Karpas-422 (cell line): Measurements from ENCODE around the gene DACH1. TPM values are rescaled to one million over a fixed set of nuclear protein-coding genes. Genes with fewer than 3 reads are reported as not detected.
"Not testable (repeated sequence)": the region's sequence is repeated elsewhere in the genome, so short reads cannot be mapped to it uniquely, and the experiment has no call there.

Source experiments
- DNase-seq: peaks from one replicate; pipeline ENCODE4 v3.0.0-alpha.2; 2015
- H2AFZ ChIP-seq: fragments of 200-600 bp; sonication (generic); 2 replicates; pipeline ENCODE4 v1.6.1; 2014; ENCODE audit warnings: antibody characterized with exemption, low read length, mixed read lengths
- H3K27ac ChIP-seq: fragments of 200-600 bp; sonication (generic); 2 replicates; pipeline ENCODE4 v1.5.1; 2014; ENCODE audit warnings: mild to moderate bottlenecking, low read length, moderate library complexity
- H3K27me3 ChIP-seq: fragments of 200-600 bp; sonication (generic); 2 replicates; pipeline ENCODE4 v1.6.1; 2014; ENCODE audit warnings: low read length, mixed read lengths
- H3K36me3 ChIP-seq: fragments of 200-600 bp; sonication (generic); 2 replicates; pipeline ENCODE4 v1.6.1; 2014; ENCODE audit warnings: low read length, mixed read lengths; ENCODE audit not compliant: insufficient read depth
- H3K4me1 ChIP-seq: fragments of 200-600 bp; sonication (generic); 2 replicates; pipeline ENCODE4 v1.6.1; 2014; ENCODE audit warnings: mild to moderate bottlenecking, low read length, mixed read lengths
- H3K4me2 ChIP-seq: fragments of 200-600 bp; sonication (generic); 2 replicates; pipeline ENCODE4 v1.6.1; 2014; ENCODE audit warnings: low read length, low read depth, mild to moderate bottlenecking; ENCODE audit not compliant: poor library complexity, severe bottlenecking
- H3K4me3 ChIP-seq: fragments of 200-600 bp; sonication (generic); 2 replicates; pipeline ENCODE4 v1.5.1; 2014; ENCODE audit warnings: mild to moderate bottlenecking, antibody characterized with exemption, low read length, mixed read lengths
- H3K79me2 ChIP-seq: fragments of 200-600 bp; sonication (generic); 2 replicates; pipeline ENCODE4 v1.6.1; 2014; ENCODE audit warnings: mild to moderate bottlenecking, low read length, mixed read lengths
- H3K9ac ChIP-seq: fragments of 200-600 bp; sonication (generic); 2 replicates; pipeline ENCODE4 v1.6.0; 2014; ENCODE audit warnings: low read length
- H3K9me2 ChIP-seq: fragments of 200-600 bp; sonication (generic), shearing (Covaris generic); replicated peaks from 2 replicates; pipeline ENCODE4 v1.6.0; 2014; ENCODE audit warnings: mild to moderate bottlenecking, low read length, moderate library complexity; ENCODE audit not compliant: insufficient read depth
- H3K9me3 ChIP-seq: fragments of 300-700, 200-600 bp; sonication (generic); 2 replicates; pipeline ENCODE4 v1.6.1; 2014; ENCODE audit warnings: low read length, mixed read lengths
- H4K20me1 ChIP-seq: fragments of 200-600 bp; sonication (generic); 2 replicates; pipeline ENCODE4 v1.6.1; 2014; ENCODE audit warnings: mild to moderate bottlenecking, antibody characterized with exemption, low read length, low read depth; ENCODE audit not compliant: insufficient read depth
- total RNA-seq: library from RNA; depleted of rRNA; stranded (reverse); fragments of >200 nt; shearing (Covaris generic); gene quantifications from 2 replicates; pipeline ENCODE4 v1.2.3, GENCODE V29; 2014; ENCODE audit warnings: low replicate concordance; rRNA removed

Gene DACH1
- total RNA-seq = not detected in 2 replicates

- H3K79me2 ChIP-seq = no peaks in the 10 kb centered on the region
- no peaks in the 10 kb centered on the region for H3K4me1 ChIP-seq
- no peak within 1 kb of the TSS for H3K4me3 ChIP-seq
- no peak within 1 kb of the TSS for H3K4me2 ChIP-seq
- no peaks in the 10 kb centered on the region for H4K20me1 ChIP-seq
- DNase-seq = no peak
- no peaks in the 10 kb centered on the region for H3K27me3 ChIP-seq
- H3K9me2 ChIP-seq = no peaks in the 10 kb centered on the region
- no peaks in the 10 kb centered on the region; the same call in 1 of the 2 replicates for H3K9me3 ChIP-seq
- no peak within 1 kb of the TSS for H2AFZ ChIP-seq
- H3K27ac ChIP-seq = no peak within 1 kb of the TSS
- H3K9ac ChIP-seq = no peak within 1 kb of the TSS
- no peaks in the 10 kb centered on the region for H3K36me3 ChIP-seq
Observed at GRCh38 chr13:71867131-71867814, at the start of gene DACH1. TSS of gene DACH1 (minus strand) at chr13:71867204.

GRCh38 chr13:71913717-71914116, 46.7 kb upstream of the DACH1 start:
- Histone ChIP-seq H3K9me3 (peaks cover 9% of the 10 kb centered on the region), H3K4me3 (no peak overlapping the region), H3K36me3 (no peaks in the 10 kb centered on the region), H3K4me2 (no peak overlapping the region), H4K20me1 (no peaks in the 10 kb centered on the region), H3K9me2 (no peaks in the 10 kb centered on the region), H3K27ac (no peak overlapping the region), H3K4me1 (no peaks in the 10 kb centered on the region), H2AFZ (no peak overlapping the region), H3K79me2 (no peaks in the 10 kb centered on the region), H3K9ac (no peak overlapping the region), H3K27me3 (no peaks in the 10 kb centered on the region)
- DNase-seq = no peak

GRCh38 chr13:71912524-71912923, 45.5 kb upstream of the DACH1 start:
- Histone ChIP-seq H3K9me2 (no peaks in the 10 kb centered on the region), H3K4me2 (no peak overlapping the region), H4K20me1 (no peaks in the 10 kb centered on the region), H3K9ac (no peak overlapping the region), H3K4me3 (no peak overlapping the region), H3K27me3 (no peaks in the 10 kb centered on the region), H2AFZ (no peak overlapping the region), H3K4me1 (no peaks in the 10 kb centered on the region), H3K79me2 (no peaks in the 10 kb centered on the region), H3K9me3 (peaks cover 12% of the 10 kb centered on the region), H3K36me3 (no peaks in the 10 kb centered on the region), H3K27ac (no peak overlapping the region)
- DNase-seq = no peak

- peaks cover 7% of the 10 kb centered on the region; the same call in 1 of the 2 replicates for H3K9me3 ChIP-seq
- H3K79me2 ChIP-seq = no peaks in the 10 kb centered on the region
- H3K27me3 ChIP-seq = no peaks in the 10 kb centered on the region
- H3K27ac ChIP-seq = no peak overlapping the region
- no peak for DNase-seq
- H3K4me1 ChIP-seq = no peaks in the 10 kb centered on the region
- no peaks in the 10 kb centered on the region for H3K9me2 ChIP-seq
- H4K20me1 ChIP-seq = no peaks in the 10 kb centered on the region
- H3K9ac ChIP-seq = no peak overlapping the region
- H3K4me2 ChIP-seq = no peak overlapping the region
- no peak overlapping the region for H3K4me3 ChIP-seq
- H2AFZ ChIP-seq = no peak overlapping the region
- no peaks in the 10 kb centered on the region for H3K36me3 ChIP-seq
Observed at GRCh38 chr13:71906448-71906847, 39.4 kb upstream of the DACH1 start.

GRCh38 chr13:71902676-71903075, 35.7 kb upstream of the DACH1 start:
- Histone ChIP-seq H2AFZ (no peak overlapping the region), H3K4me2 (no peak overlapping the region), H3K9ac (no peak overlapping the region), H3K4me3 (no peak overlapping the region), H3K9me3 (peaks cover 9% of the 10 kb centered on the region; the same call in 1 of the 2 replicates), H3K79me2 (no peaks in the 10 kb centered on the region), H3K36me3 (no peaks in the 10 kb centered on the region), H3K9me2 (no peaks in the 10 kb centered on the region), H3K27me3 (no peaks in the 10 kb centered on the region), H4K20me1 (no peaks in the 10 kb centered on the region), H3K27ac (no peak overlapping the region), H3K4me1 (no peaks in the 10 kb centered on the region)
- no peak for DNase-seq

- not testable (repeated sequence) for H3K79me2 ChIP-seq, H3K27ac ChIP-seq, H3K4me2 ChIP-seq, H3K9ac ChIP-seq, H3K4me3 ChIP-seq, H2AFZ ChIP-seq, H3K9me2 ChIP-seq, H3K4me1 ChIP-seq, H3K9me3 ChIP-seq, H4K20me1 ChIP-seq, H3K27me3 ChIP-seq, DNase-seq, H3K36me3 ChIP-seq
Observed at GRCh38 chr13:71893506-71893905, 26.5 kb upstream of the DACH1 start.

GRCh38 chr13:71886880-71887279, 19.9 kb upstream of the DACH1 start:
- H3K27ac ChIP-seq = no peak overlapping the region
- H3K9me2 ChIP-seq = no peaks in the 10 kb centered on the region
- H3K27me3 ChIP-seq = no peaks in the 10 kb centered on the region
- H3K9ac ChIP-seq = no peak overlapping the region
- H3K4me1 ChIP-seq = no peaks in the 10 kb centered on the region
- no peak overlapping the region for H2AFZ ChIP-seq
- peaks cover 9% of the 10 kb centered on the region; the same call in 1 of the 2 replicates for H3K9me3 ChIP-seq
- H3K79me2 ChIP-seq = no peaks in the 10 kb centered on the region
- DNase-seq = no peak
- no peak overlapping the region for H3K4me2 ChIP-seq
- no peaks in the 10 kb centered on the region for H3K36me3 ChIP-seq
- no peaks in the 10 kb centered on the region for H4K20me1 ChIP-seq
- H3K4me3 ChIP-seq = no peak overlapping the region

- H3K9me2 ChIP-seq = no peaks in the 10 kb centered on the region
- no peak overlapping the region for H3K27ac ChIP-seq
- no peaks in the 10 kb centered on the region for H4K20me1 ChIP-seq
- H3K4me1 ChIP-seq = no peaks in the 10 kb centered on the region
- no peak overlapping the region for H3K4me2 ChIP-seq
- no peak for DNase-seq
- no peak overlapping the region for H3K4me3 ChIP-seq
- no peaks in the 10 kb centered on the region for H3K79me2 ChIP-seq
- H3K36me3 ChIP-seq = no peaks in the 10 kb centered on the region
- H2AFZ ChIP-seq = no peak overlapping the region
- H3K9me3 ChIP-seq = peaks cover 4% of the 10 kb centered on the region; the same call in 1 of the 2 replicates
- no peak overlapping the region for H3K9ac ChIP-seq
- no peaks in the 10 kb centered on the region for H3K27me3 ChIP-seq
Observed at GRCh38 chr13:71882120-71882519, 15.1 kb upstream of the DACH1 start.
